EH (cell line): ENCODE data around the gene PITPNM2.

Source experiments
- DNase-seq: peaks from one replicate; pipeline ENCODE4 v3.0.0-alpha.2; 2015; ENCODE audit warnings: low read depth

The PITPNM2 gene

GRCh38 chr12:123150744-123151456, at the start of gene PITPNM2:
TSS of gene PITPNM2 (minus strand) at chr12:123151090. CDS start at chr12:123034590, 116,500 bp downstream.
- DNase-seq, result peak; percentile 78

DNA sequence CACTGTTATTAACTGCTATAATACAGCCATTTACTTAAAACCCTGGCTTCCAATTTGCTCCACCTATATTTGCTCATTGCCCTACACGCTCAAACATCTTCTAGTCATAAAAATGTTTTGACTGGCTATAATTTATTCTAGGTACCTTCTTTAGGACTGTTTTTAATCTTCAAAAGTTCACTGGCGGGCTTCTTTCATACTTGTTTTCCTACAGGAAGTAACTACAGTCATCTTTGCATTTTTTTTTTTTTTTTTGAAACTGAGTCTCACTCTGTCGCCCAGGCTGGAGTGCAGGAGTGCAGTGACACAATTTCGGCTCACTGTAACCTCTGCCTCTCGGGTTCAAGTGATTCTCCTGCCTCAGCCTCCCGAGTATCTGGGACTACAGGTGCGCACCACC, 49.5 kb upstream of the PITPNM2 start:
- no peak for DNase-seq

DNA sequence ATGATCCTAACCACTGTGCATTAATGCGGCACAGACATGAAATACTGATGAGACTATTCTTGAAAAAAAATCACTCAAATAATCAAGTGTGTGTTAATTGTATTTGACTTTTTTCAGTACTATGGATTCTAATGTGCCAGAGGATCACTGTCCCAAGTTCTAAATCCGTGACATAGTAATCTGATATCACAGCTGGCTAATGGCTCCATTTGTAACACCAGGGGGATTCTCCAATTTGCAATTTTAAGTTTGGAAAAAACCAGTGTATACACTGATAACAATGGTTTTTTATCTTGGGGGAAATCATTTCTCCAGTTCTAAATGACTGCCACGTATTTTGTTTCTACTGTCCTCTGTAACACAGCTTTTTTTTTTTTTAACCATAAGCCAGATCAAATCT, 49.0 kb upstream of the PITPNM2 start:
- DNase-seq, result no peak

GRCh38 chr12:123187637-123188036, 36.7 kb upstream of the PITPNM2 start:
- DNase-seq, result no peak

DNA sequence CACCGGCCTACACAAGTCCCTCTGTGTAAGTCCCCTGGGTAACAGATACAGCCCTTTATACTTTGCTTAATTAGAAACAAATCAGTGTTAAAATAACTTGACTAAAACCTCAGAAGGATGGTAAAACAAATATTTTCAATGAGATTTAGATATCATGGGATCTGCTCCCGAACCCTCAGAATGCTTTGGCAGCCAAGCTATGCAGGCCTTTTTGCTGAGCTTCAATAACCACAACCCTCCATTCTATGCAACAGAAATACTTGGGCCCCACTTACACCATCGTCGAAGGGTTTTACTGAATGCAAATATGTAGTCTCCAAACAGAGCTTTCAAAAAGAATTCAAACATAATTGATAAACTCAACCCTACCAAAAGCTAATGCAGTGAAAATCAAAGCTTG, 29.3 kb upstream of the PITPNM2 start:
- DNase-seq, result no peak

GRCh38 chr12:123171967-123172366, 21.1 kb upstream of the PITPNM2 start:
- no peak for DNase-seq

DNA sequence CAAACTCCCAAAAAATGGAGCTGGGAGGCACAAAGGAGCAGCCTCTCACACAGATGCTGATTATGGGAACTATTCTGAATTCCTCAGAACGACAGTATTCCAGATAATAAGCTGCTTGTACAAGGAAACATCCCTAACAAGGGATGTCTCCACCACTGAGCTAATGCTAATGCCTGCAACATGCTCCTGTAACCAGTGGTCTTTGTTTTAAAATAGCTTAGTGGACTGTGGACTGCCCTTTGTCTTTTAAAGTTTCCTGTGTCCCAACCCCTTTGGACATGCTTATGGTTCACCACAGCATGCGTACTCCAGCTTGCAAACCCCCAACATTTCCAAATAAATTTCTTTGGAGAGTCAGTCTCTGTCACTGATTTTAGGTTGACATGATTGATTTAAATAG, 16.4 kb upstream of the PITPNM2 start:
- DNase-seq, result no peak

DNA sequence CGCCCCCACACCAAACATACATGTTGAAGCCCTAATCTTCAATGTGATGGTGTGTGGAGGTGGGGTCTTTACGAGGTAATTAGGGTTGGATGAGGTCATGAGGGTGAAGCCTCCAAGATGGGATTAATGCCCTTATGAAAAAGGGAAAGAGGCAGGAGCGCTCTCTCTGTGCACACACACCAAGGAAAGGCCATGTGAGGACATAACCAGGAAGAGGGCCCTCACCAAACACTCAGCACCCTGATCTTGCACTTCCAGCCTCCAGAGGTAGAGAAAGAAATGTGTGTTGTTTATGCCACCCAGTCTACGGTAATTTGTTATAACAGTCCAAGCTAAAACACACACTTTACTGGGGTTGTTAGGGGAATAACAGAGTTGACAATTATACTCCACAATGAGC, 14.6 kb upstream of the PITPNM2 start:
- DNase-seq, result no peak

- no peak for DNase-seq
Observed at GRCh38 chr12:123164710-123165261, 13.9 kb upstream of the PITPNM2 start.

DNA sequence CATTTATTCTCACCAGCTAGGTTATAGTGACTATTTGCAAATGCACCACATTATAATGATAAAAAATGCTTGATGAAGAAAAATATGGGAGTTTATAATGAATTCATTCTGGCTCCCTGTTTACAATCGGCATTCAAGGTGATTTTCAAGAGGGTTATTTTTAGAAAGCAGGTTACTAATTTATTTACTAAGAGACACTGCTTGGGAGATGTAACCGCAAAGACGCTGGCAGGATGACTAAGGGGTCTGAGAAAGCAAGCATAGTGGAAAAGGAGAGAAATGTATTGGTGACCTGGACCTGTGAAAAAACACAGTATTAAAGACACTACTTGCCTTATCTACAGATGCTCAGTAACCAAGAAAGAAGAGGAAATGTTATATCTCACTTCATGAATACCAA, 13.3 kb upstream of the PITPNM2 start:
- no peak for DNase-seq

GRCh38 chr12:123163227-123163626, 12.3 kb upstream of the PITPNM2 start:
- no peak for DNase-seq

GRCh38 chr12:123160801-123161487, 10.1 kb upstream of the PITPNM2 start:
- no peak for DNase-seq

GRCh38 chr12:123153906-123154305, 3.0 kb upstream of the PITPNM2 start:
- no peak for DNase-seq

DNA sequence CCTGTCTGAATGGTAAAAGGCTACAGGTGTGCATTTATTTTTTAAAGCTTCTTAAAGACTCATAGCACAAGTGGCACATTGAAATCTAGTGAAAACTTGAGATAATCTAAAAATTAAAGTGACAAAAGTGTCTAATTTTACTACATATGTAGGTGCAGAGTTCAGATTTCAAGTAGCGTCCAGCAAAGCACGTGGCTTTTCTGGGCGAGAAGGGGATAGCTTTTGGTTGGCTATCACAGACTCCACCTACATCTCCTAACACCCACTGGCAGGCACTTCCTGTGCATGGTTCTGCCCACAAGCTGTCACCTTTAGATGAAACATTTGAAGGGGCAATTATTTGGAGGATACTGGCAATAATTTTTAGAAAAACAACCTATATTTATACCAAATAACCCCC, 1.9 kb upstream of the PITPNM2 start:
- no peak for DNase-seq

DNA sequence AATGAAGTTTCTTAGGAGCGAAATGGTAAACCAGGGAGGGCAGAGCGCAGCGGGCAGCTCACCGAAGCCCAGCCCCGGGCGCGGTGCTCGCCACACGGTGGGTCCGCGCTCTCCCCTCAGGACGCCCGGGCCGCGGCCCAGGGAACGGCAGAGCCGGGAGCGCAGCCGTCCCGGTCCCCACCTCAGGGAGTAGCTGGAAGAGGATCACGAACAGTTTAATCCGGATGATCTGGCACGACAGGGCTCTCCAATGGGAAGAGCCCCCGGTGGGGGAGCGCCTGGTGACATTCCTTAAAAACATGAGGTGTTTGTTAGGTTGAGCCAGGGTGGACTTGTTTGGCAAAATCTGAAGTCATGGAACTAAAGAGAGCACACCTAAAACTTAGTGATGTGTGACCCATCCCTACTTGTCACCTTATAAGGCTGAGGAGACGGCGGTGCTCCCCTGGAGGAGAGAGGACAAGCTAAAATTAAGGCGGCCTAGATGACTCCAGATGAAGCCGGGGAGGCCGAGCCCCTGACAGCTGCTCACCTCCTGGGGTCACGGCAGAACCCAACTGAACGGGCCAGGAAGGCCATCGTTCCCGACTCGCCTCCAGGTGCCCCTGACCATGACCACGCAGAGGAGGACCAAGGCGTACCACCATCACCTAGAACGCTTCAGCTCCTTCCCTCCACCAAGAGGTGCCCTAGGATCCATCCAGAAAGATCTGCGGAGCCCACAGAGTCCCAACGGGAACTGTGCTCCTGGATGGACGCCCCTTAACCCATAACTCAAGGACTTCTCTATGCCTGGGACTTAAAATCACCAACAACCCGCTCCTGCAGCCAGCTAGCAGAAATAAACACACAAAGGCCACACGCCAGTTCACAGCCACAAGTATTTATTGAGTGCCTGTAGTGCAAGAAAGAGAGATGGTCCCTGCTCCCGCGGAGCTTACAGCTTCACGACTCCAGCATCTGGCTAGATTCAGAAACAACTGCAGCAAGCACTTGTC, 866 bp upstream of the PITPNM2 start:
- no peak for DNase-seq

DNA sequence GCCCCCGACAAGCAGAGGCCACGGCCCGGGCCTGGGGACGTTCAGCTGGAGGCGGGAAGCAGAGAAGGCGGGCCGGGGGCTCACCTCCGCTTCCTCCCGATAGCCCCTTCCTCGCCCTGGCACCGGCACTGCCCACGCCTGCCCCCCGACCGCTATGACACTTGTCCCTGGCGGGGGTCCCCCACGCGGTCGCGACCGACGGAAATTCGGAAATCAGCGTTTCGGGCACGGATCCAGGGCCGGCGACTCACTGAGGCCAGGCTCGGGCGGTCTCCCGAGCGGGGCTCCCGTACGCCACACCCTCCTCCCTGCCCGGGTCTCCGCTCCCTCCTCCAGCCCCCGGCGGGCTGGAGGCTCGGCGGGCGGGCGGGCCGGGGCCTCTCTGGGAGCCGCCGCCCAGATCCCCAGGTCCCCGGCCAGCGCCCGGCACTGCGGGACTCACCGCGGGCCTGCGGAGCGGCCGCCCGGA, 581 bp downstream of the PITPNM2 start:
- peak; percentile 34 for DNase-seq

- DNase-seq, result no peak
Observed at GRCh38 chr12:123149501-123150274, 1.2 kb downstream of the PITPNM2 start.

DNA sequence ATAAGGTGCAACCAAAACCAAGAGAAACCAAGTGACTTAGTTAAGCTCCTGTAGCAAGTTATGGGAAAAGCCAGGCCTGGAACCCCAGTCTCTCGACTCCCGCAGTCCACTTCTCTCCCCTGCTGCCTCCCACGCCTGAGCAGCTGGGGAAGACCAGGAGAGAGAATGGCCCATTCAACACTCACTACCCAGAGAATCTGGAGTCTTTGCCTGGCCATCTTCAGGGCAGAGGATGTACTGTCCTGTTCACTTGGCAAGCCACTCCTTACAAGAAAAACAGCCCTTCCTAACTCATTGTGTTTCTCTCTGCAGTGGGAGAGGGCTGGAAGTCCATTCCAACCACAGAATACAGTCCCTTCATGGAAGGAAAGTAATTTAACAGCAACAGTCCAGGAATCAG, 1.8 kb downstream of the PITPNM2 start:
- peak; percentile 28 for DNase-seq

DNA sequence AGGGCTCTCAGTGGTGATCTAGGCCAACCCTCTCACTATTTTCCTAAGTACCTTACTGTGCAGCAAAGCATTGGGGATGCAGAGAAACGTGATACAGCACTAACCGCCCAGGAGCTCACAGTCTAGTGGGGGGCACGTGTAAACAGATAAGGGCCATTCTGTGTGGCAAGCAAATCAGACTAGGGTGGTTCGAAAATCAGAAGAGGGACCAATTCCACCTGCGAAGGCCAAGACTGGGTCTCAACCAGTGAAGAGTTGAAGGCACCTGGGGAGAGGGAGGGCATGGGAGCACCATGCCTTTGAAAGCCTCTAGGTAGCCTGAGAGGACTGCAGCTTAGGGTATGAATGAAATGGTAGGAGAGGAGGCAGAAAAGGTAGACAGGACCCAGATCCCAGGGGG, 2.2 kb downstream of the PITPNM2 start:
- DNase-seq, result no peak

DNA sequence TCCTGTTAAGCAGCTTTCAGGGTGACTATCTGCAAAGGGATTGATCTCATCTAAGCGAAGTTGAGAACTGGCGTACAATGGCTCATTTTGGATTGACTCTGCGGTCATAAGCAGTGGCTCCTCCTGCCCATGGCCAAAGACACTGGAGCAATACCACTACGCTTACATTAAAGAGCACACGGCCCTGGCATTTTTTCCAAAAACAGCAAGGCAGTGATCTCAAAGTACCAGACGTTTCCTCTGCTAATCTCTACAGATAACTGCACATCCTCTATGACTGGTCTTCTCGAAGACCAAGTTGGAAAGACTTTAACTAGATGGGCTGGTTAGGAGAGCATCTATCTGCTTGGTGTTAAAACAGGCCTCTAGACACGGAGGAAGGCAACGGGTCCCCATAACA, 2.7 kb downstream of the PITPNM2 start:
- DNase-seq, result no peak

DNA sequence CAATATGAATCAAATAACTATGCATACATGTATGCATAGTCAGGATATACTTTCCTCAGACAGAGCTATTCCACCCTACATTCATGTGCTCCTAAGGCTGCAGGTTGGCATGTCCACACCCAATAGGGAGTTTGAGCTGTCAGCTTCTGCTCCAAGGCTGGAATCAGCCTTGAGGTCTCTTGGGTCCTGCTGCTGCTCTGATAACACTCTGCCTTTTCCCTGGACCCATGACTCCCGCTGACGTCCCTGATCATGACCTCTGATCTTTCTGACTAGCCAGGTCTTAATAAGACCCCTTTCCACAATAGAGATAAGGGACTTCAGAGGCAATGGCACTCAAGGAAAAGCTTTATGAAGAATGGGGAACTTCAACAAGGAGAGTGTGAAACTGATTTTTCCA, 5.7 kb downstream of the PITPNM2 start:
- DNase-seq, result no peak
